HG03378 (cell line): ENCODE results near the gene FRMD3.
"Not testable (repeated sequence)": the region's sequence is repeated elsewhere in the genome, so short reads cannot be mapped to it uniquely, and the experiment has no call there.

Experiments used
- ATAC-seq: cut with Tn5 transposase; IDR thresholded peaks from one replicate; pipeline ENCODE4 v1.9.1; 2021; ENCODE audit warnings: mild to moderate bottlenecking, moderate library complexity; ENCODE audit not compliant: unreplicated experiment

FRMD3 gene

DNA sequence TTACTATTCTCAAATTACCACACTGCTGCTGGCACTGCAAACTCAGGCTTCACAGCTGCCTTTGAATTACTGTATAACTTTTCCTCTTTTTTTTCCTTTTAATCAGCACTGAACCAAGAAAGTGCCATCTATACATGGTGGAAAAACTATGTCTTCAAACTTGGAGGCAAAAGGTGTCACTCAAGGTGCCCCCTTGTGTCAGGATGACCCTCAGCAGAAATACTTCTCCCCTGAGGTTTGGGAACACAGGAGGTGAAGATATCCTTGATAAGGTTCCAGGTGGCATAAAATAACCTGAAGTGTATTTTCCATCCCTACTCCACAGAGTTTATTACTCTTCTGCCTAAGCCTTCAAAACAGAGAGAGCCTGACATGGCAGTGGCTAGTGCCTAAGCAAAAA is 14.5 kb downstream of the FRMD3 start:
- no peak for ATAC-seq

DNA sequence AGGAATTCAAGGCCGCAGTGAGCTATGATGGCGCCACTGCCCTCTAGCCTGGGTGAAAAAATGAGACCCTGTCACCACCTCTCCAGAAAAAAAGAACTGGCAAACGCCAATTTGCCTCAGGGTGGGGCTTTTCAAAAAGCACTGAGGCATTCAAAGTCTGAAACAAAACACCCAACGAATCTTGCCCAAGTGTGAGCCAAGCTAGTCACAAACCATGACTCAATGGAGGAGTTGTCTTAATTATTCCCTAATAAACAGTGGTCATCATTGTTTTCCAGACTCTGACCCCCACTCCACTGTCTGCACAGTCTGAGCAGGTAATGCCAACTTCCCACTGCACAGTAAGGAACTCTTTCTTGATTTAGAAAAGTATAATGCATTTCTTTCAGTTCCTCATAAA is 16.8 kb downstream of the FRMD3 start:
- ATAC-seq = no peak

DNA sequence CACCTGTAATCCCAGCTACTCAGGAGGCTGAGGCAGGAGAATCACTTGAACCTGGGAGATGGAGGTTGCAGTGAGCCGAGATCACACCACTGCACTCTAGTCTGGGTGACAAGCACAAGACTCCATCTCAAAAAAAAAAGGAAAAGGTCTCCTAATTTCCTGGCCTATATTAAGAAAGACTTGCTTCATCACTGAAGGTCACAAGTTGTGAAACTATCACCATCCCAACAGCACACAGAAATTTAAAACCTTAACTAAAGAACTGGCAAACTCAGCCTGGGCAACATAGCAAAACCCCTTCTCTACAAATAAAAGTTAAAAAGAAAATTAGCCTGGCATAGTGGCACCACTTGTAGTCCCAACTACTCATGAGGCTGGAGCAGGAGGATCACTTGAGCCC is 17.2 kb downstream of the FRMD3 start:
- ATAC-seq = no peak

DNA sequence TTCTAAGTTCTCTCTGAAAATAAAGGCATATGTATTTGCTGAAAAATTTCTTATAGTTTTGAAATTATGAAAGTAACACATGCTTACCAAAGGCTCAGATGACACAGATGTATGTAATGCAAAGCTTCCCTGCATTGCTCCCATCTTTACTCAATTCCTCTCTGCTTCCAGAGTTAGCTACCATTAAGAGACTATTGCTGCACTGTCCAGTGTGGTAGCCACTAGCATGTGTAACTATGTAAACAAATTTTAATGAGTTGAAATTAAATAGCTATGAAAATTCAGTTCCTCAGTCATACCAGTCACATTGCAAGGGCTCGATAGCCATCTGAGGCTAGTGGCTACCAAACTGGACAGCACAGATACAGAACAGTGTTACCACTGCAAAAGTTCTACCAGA is 17.9 kb downstream of the FRMD3 start:
- ATAC-seq = no peak

DNA sequence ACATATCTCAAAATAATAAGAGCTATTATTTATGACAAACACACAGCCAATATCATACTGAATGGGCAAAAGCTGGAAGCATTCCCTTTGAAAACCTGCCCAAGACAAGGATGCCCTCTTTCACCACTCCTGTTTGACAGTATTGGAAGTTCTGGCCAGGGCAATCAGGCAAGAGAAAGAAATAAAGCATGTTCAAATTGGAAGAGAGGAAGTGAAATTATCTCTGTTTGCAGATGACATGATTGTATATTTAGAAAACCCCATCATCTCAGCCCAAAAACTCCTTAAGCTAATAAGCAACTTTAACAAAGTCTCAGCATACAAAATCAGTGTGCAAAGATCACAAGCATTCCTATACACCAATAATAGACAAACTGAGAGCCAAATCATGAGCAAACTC is 20.2 kb downstream of the FRMD3 start:
- not testable (repeated sequence) for ATAC-seq

DNA sequence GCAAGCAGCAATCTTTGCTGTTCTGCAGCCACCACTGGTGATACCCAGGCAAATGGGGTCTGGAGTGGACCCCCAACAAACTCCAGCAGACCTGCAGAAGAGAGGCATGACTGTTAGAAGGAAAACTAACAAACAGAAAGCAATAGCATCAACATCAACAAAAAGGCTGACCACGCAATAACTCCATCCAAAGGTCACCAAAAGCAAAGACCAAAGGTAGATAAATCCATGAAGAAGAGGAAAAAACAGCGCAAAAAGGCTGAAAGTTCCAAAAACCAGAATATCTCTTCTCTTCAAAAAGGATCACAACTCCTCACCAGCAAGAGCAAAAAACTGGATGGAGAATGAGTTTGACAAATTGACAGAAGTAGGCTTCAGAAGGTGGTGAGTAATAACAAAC is 23.4 kb downstream of the FRMD3 start:
- no peak for ATAC-seq

DNA sequence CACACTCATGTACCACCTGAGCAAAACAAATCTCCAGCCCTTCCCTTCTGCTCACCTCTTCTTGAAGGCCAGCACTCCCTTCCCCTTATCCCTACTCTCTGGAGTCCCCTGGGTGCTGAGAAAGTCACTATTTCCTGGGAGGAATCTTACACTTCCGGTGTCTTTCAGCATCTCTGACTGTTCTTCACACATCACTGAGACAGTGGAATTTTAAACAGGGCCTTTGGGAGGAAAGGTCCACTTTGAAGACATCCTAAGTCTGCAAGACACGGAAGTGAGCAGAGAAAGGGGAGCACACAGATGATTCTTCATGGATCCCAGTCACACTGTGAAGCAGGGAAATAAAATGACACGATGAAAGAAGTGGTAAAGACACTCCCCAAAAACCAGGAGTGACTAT is 25.6 kb downstream of the FRMD3 start:
- no peak for ATAC-seq

DNA sequence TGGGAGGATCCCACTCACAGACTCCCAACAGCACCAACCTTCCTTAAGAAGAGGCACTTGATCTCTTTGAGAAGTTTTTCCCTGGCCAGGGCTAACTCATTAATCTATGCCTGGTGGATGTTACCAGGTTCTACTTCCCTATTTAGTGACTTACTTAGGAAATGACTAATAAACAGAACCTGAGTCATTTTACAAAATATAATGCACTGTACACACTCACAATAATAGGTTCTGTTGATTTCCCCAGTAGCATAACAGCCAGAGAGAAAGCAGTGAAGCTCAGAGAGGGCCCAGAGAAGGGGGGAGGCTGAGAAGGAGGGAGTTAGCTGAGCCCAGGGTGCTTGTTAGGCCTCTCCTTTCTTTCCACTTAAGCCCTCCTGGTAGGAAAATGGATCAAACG is 27.1 kb downstream of the FRMD3 start:
- peak; percentile 99 for ATAC-seq

DNA sequence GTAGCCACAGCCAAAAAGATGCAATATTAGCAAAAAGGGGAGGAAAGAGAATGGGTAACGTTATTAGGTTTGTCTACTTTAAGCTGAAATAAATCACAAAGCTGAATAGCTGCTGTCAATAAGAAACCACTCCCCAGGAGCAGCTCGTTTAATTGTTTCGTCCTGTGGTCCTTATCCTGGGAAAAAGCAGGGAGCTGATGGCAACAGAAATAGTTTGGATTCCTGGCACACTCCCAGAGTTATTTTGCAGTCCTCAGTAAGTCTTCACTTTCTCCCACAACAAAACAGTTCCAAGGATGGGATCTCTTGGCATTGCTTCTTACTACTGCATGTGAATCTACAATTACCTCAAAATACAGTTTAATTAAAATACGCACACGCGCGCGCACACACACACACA is 28.8 kb downstream of the FRMD3 start:
- ATAC-seq = no peak

DNA sequence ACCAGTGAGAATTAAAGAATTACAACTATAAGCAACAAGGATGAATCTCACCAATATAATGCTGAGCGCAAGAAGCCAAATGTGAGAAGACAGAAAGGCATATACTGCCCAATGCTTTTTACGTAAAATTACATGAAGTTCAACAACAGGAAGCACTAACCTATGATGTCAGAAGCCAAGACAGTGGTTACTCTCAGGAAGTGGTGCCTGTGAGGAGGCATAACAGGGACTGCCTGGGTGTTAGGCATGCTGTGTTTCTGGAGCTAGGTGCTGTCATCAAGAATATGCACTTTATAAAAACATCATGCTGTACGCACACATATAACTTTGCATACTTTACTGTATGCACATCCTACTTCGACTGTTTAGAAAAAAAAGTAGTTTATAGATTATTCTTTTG is 30.1 kb downstream of the FRMD3 start:
- no peak for ATAC-seq

DNA sequence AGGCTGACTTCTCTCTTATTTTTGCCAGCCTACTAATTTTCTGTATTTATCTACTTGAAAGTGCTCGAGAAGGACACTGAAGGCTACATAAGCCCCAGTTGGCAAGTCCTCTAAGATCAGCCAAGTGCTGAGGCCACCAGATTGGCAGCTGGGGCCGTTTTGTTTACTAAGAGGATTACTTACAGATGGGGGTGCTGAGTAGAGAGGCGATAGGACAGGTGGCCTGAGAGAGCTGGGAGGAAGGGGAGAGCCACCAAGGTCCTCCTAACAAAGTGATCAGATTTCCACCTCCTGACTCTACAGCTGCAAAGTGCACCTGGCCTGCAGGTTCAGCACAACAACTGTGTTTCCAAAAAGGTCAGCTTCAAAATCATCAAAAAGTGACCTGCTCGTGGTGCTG is 32.9 kb downstream of the FRMD3 start:
- ATAC-seq = no peak

DNA sequence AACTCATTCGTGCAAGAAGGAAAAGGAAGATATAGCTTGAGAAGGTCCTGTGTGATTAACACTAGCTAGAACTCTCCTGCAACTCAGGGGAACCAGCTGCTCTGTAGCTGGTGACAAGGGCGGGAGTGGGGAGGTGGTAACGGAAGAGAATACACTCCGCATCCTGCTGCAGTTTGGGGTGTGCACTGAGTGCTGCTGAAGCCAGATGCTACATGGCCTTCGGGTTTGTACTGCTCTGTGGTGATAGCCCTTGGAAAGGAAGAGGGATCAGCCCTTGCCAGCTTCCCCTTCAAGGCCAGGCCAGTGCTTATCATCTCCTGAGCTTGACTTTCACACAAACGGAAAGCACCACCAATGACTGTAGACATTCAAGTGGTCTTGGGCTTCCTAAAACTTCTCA is 34.3 kb downstream of the FRMD3 start:
- no peak for ATAC-seq

DNA sequence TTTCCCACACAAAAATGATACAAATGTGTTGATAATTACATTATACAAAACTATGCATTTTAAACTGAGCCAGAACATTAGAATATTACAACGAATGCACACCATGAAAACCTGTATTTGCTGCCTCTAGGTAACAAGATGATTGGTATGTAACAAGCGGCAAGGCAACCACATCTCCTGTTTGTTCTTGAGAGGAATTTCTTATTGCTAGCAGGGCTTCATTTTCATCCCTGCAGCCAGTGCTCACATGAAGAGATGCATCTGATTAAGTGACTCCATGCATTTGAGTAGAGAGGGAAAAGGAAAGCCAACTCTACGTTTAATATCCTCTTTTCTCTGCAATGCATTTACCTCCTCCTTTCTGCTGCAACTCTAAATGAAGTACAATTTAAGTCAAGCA is 36.6 kb downstream of the FRMD3 start:
- ATAC-seq = no peak

DNA sequence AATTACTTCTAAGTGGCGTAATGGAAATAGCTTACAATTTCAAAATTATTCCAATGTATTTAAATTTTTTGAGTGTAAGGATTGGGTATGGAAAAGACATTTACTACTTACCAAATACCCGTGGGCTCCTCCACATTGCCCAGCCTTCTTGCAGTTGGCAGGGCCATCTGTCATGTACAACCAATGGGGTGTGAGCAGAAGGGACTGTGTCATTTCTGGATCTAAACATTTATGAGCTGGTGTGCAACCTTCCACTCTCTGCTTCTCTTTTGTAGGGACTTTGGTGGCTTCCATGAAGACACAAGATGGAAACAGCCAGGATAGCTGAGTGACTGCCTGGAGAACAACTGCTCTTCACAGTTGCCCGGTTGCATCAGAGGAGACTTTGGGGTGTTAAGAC is 40.8 kb downstream of the FRMD3 start:
- no peak for ATAC-seq

DNA sequence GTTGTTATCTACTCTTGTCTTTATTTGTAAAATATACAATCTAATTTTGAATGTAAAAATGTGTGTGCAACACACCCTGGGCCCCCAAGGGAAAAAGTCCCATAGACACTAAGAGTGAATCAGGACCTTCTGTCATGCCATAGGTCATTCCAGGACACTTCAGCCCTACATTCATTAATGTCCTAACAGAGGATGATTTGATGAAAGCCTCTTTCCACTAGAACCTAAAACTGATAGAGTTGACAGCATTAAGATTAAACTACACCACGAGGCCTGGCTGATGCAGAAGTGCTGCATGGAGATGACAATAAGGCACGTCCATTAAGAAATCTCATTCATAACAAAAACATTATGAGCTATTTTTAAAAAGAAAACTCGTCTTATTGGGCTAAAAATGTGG is 46.2 kb downstream of the FRMD3 start:
- no peak for ATAC-seq

DNA sequence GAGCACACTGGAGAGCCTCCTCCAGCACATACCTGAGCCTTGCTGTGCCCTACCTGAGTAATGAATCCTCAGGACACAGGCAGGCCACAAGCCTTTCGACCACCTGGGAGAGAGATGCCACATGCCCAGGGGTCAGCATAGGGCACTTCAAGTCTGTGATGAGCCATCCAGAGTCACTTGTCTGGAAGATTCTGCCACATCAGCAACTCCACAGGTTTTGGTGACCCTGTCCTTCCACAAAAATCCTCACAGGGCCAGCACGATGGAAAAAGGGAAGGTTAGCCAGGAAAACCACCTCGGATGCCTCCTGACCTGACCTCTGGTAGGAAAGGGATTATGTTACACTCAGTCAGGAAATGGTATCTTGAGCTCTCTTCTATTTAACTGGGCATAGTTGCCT is 46.8 kb downstream of the FRMD3 start:
- no peak for ATAC-seq

DNA sequence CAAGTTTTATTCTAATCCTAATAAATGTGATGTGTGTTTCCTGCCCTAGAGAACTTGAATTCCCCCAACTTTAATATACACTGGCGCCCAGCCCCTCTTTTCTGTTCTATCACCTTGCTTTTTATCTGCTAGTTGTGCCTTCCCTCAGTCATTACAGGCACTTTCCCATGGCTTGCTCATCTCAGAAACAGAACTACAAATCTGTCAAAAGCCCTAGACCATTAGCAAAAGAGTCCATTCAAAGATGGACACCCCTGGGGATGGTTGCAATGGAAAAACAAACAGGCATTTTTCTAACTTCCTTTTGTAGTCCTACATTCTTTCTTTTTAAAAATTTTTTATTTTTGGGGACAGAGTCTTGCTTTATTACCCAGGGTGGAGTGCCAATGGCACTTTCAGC is 48.2 kb downstream of the FRMD3 start:
- ATAC-seq = no peak

DNA sequence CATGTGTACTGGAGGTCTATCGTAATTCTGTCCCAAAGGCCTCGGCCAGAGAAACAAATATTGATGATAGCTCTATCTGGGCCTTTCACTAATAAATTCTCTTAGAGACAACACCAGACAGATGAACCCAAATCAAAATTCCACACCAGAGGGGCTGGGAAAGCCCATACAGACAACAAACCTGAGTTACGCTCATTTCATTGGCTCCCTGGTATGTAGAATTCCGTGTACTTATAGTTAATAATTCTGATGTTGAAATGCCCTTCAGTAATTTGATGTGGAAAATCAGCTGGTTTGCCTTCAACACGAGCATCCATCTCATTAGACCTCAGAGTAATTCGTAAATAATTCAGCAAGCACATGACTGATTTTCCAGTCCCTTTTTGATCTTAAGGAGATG is 53.2 kb downstream of the FRMD3 start:
- no peak for ATAC-seq

DNA sequence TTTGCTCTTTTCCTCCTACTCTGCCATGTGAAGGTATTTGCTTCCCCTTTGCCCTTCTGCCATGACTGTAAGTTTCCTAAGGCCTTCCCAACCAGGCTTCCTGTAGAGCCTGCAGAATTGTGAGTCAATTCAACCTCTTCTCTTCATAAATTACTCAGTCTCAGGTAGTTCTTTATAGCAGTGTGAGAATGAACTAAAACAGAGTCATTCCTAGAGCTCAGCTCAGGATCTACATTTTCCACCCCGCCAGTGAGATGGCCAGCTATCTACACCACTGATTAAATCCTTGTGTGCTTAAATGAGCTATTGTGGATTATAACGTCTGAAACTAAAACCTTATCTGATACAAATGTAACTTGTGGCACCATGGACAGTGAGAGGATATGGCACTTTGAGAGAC is 55.0 kb downstream of the FRMD3 start:
- ATAC-seq = no peak

DNA sequence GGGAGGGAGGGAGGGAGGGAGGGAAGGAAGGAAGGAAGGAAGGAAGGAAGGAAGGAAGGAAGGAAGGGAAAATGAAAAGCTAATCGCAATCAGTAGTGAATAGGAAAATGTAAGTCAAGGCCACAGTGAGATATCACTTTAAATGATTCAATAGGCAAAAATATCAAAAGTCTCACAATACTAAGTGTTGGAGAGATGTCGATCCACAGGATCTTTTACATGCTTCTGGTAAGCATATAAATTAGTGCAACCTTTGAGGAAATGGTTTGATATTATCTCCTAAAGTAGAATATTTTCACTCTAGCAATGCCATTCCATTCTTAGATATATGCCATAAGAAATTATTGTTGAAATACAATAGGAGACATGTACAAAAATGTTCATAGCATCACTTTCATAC is 58.4 kb downstream of the FRMD3 start:
- ATAC-seq = no peak

DNA sequence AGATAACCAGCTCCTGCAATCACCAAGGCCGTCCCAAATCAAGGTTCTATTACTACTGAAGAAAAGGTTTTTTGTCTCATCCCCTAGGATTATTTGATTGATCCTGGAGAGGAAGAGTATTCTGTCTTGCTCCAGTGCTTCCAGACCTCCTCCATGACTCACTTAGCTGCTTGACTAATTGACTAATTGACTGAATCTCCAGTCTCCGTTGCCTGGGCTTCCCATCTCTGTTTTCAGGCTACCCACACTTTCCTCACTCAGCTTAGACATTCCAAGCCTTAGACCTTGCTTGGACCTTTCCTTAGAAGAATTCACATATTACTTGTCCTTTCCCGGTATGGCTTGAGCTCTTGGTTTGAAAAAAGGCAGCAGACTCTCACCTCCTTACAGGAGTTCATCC is 60.6 kb downstream of the FRMD3 start:
- no peak for ATAC-seq

DNA sequence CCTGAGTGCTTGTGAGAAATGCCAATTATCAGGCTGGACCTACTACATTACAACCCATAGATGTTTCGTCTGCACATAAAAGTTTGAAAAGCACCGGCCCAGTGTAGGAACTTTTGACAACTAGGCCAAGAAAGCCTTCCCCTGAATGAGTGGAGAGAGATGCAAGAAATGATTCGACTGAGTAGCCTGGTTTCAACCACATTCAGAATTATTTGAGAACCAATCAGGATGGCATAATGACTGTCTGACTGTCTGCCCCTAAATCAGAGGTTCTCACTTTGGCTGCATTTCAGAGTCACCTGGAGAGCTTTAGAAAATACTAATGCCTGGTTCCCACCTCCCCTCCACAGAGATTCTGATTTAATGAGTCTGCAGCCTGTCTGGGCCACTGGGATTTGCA is 61.1 kb downstream of the FRMD3 start:
- ATAC-seq = no peak

DNA sequence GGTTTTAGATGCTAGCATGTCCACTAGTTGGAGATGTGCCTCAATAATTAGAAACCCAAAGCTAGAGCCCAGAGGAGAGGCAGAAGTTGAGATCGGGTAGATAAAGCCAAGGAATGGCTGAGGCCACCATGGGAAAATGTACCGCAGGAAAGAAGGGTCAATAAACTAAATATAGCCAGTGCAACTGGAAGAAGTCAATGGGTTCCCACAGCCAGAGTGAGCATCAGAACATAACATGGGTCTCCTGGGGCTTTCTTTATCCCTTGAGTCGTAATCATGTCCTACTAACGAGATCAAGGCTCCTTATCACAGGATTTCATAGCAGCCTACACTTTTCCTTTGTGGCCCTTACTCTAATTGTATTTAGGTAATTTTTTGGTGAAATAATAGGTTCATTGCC is 61.7 kb downstream of the FRMD3 start:
- ATAC-seq = no peak

DNA sequence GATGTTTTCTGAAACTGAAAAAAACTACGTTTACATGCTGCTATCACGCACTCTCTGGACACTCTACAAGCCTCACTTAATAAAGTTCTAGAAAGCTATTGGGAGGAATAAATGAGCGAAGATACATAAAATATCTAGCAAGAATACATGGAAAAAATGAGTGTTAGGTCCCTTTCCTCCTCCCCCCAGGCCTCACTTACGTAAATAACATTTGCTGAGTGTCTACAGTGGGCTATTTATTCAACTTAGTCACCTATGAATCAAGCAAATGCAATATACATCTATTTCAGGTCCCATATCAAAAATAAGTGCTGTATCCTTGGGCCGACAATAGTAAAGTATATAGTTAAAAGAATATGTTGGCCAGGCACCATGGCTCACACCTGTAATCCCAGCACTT is 62.5 kb downstream of the FRMD3 start:
- ATAC-seq = no peak
